Activated T-helper 1 cell treated with anti-CD3 and anti-CD28 coated beads, Interleukin-12 subunit alpha, Interleukin-12 subunit beta, Interleukin-2, Interleukin-4 antibody, amounts not matched to agents 30 ng/mL and 10 ng/mL and 1 ng/mL, durations not matched to agents 14 hours and 24 hours and 36 hours (primary cell): ENCODE data around the gene PVALB. TPM values are rescaled to one million over a fixed set of nuclear protein-coding genes. Genes with fewer than 3 reads are reported as not detected.

ENCODE experiments used
- DNase-seq: peaks from one replicate; pipeline ENCODE4 v3.0.0; 2021; ENCODE audit warnings: low spot score
- H3K27ac Mint-ChIP-seq: one replicate; pipeline ENCODE4 v1.8.0; 2021; ENCODE audit warnings: mild to moderate bottlenecking, mixed read lengths
- H3K27me3 Mint-ChIP-seq: one replicate; pipeline ENCODE4 v1.8.0; 2022; ENCODE audit warnings: mild to moderate bottlenecking, moderate library complexity, mixed read lengths; ENCODE audit not compliant: insufficient read depth
- H3K36me3 Mint-ChIP-seq: one replicate; pipeline ENCODE4 v1.8.0; 2021; ENCODE audit warnings: low read depth, mixed read lengths
- H3K4me1 Mint-ChIP-seq: one replicate; pipeline ENCODE4 v1.8.0; 2021; ENCODE audit warnings: low read depth, mixed read lengths
- H3K4me3 Mint-ChIP-seq: one replicate; pipeline ENCODE4 v1.8.0; 2021; ENCODE audit warnings: mild to moderate bottlenecking, moderate library complexity, mixed read lengths
- H3K9me3 Mint-ChIP-seq: one replicate; pipeline ENCODE4 v1.8.0; 2021; ENCODE audit warnings: mixed read lengths
- intact Hi-C: fragments of 100-400 bp; cut with micrococcal nuclease; formaldehyde crosslinking; loops from one replicate; pipeline ENCODE4 v1.15.1; 2024
- total RNA-seq: library from RNA; stranded (reverse); gene quantifications from 2 replicates; pipeline ENCODE4 v1.2.3, GENCODE V29; 2022

PVALB gene
- total RNA-seq: not detected in 2 replicates

- DNase-seq: no peak
- Mint-ChIP-seq H3K9me3 (no peaks in the 10 kb centered on the region), H3K4me1 (no peaks in the 10 kb centered on the region), H3K4me3 (peak within 1 kb of the TSS; percentile 26), H3K36me3 (no peaks in the 10 kb centered on the region), H3K27me3 (peaks cover 45% of the 10 kb centered on the region), H3K27ac (no peak within 1 kb of the TSS)
- intact Hi-C loops: no loop called here
Measured at GRCh38 chr22:36816636-36817524, at the start of gene PVALB. Gene PVALB (minus strand): TSS chr22:36817035. CDS start chr22:36817005, 30 bp downstream.

GRCh38 chr22:36865346-36865745, 48.5 kb upstream of the PVALB start:
- Mint-ChIP-seq H3K27me3 (no peaks in the 10 kb centered on the region), H3K9me3 (no peaks in the 10 kb centered on the region), H3K36me3 (peaks cover 26% of the 10 kb centered on the region), H3K4me3 (no peak overlapping the region), H3K4me1 (peaks cover 56% of the 10 kb centered on the region), H3K27ac (peak overlapping the region; percentile 53)
- intact Hi-C loops: no loop called here
- no peak for DNase-seq

GRCh38 chr22:36864454-36865215, 47.8 kb upstream of the PVALB start:
- Mint-ChIP-seq H3K9me3 (no peaks in the 10 kb centered on the region), H3K27ac (peak overlapping the region; percentile 53), H3K27me3 (no peaks in the 10 kb centered on the region), H3K4me1 (peaks cover 63% of the 10 kb centered on the region), H3K36me3 (peaks cover 26% of the 10 kb centered on the region), H3K4me3 (no peak overlapping the region)
- intact Hi-C loops: no loop called here
- no peak for DNase-seq

- H3K27me3 Mint-ChIP-seq: no peaks in the 10 kb centered on the region
- H3K4me1 Mint-ChIP-seq: peaks cover 68% of the 10 kb centered on the region
- intact Hi-C loops: no loop called here
- no peak overlapping the region for H3K4me3 Mint-ChIP-seq
- no peaks in the 10 kb centered on the region for H3K9me3 Mint-ChIP-seq
- no peak for DNase-seq
- peaks cover 24% of the 10 kb centered on the region for H3K36me3 Mint-ChIP-seq
- no peak overlapping the region for H3K27ac Mint-ChIP-seq
Measured at GRCh38 chr22:36863979-36864378, 47.1 kb upstream of the PVALB start.

GRCh38 chr22:36863281-36863680, 46.4 kb upstream of the PVALB start:
- no peak overlapping the region for H3K4me3 Mint-ChIP-seq
- H3K9me3 Mint-ChIP-seq: no peaks in the 10 kb centered on the region
- no peaks in the 10 kb centered on the region for H3K27me3 Mint-ChIP-seq
- intact Hi-C loops: no loop called here
- peaks cover 24% of the 10 kb centered on the region for H3K36me3 Mint-ChIP-seq
- H3K27ac Mint-ChIP-seq: peak overlapping the region; percentile 25
- no peak for DNase-seq
- peaks cover 74% of the 10 kb centered on the region for H3K4me1 Mint-ChIP-seq

GRCh38 chr22:36862251-36863242, 45.7 kb upstream of the PVALB start:
- peaks cover 81% of the 10 kb centered on the region for H3K4me1 Mint-ChIP-seq
- peaks cover 24% of the 10 kb centered on the region for H3K36me3 Mint-ChIP-seq
- H3K4me3 Mint-ChIP-seq: peak overlapping the region; percentile 79
- H3K27ac Mint-ChIP-seq: peak overlapping the region; percentile 98
- no peaks in the 10 kb centered on the region for H3K27me3 Mint-ChIP-seq
- intact Hi-C loops: no loop called here
- no peak for DNase-seq
- H3K9me3 Mint-ChIP-seq: no peaks in the 10 kb centered on the region

- Mint-ChIP-seq H3K9me3 (no peaks in the 10 kb centered on the region), H3K27ac (peak within 1 kb of the TSS; percentile 98), H3K4me1 (peaks cover 86% of the 10 kb centered on the region)
Measured at GRCh38 chr22:36860821-36861659, 44.2 kb upstream of the PVALB start, which contains the start of gene NCF4. Gene NCF4 (plus strand): TSS chr22:36861006. CDS start chr22:36861172, 166 bp downstream.

GRCh38 chr22:36860438-36860820, 43.6 kb upstream of the PVALB start:
- intact Hi-C loops: loop anchor here (2.0 kb wide), 1 partner anchor 302 kb away; no protein-coding TSS in a partner anchor
- Mint-ChIP-seq H3K9me3 (no peaks in the 10 kb centered on the region), H3K27me3 (no peaks in the 10 kb centered on the region), H3K4me3 (peak overlapping the region; percentile 79), H3K4me1 (peaks cover 83% of the 10 kb centered on the region), H3K36me3 (peaks cover 9% of the 10 kb centered on the region), H3K27ac (peak overlapping the region; percentile 98)
- DNase-seq: no peak

More at GRCh38 chr22:36860821-36861659, 44.2 kb upstream of the PVALB start, which contains the start of gene NCF4:
- DNase-seq: peak; percentile 59
- intact Hi-C loops: loop anchor here (1.0 to 2.0 kb wide), 3 partner anchors 13 to 302 kb away; no protein-coding TSS in a partner anchor
- H3K4me3 Mint-ChIP-seq: peak within 1 kb of the TSS; percentile 79
- H3K36me3 Mint-ChIP-seq: peaks cover 13% of the 10 kb centered on the region
- H3K27me3 Mint-ChIP-seq: no peaks in the 10 kb centered on the region

- Mint-ChIP-seq H3K9me3 (no peaks in the 10 kb centered on the region), H3K27ac (peak overlapping the region; percentile 98), H3K36me3 (peaks cover 5% of the 10 kb centered on the region), H3K4me1 (peaks cover 79% of the 10 kb centered on the region), H3K4me3 (peak overlapping the region; percentile 79), H3K27me3 (no peaks in the 10 kb centered on the region)
- DNase-seq: no peak
- intact Hi-C loops: loop anchor here (2.0 kb wide), 1 partner anchor 303 kb away; no protein-coding TSS in a partner anchor
Measured at GRCh38 chr22:36860017-36860416, 43.2 kb upstream of the PVALB start.

- peak overlapping the region; percentile 53 for H3K27ac Mint-ChIP-seq
- intact Hi-C loops: loop anchor here (5.0 kb wide), 1 partner anchor 43 kb away; no protein-coding TSS in a partner anchor
- peaks cover 70% of the 10 kb centered on the region for H3K4me1 Mint-ChIP-seq
- H3K27me3 Mint-ChIP-seq: no peaks in the 10 kb centered on the region
- H3K4me3 Mint-ChIP-seq: no peak overlapping the region
- DNase-seq: no peak
- H3K36me3 Mint-ChIP-seq: no peaks in the 10 kb centered on the region
- H3K9me3 Mint-ChIP-seq: no peaks in the 10 kb centered on the region
Measured at GRCh38 chr22:36858966-36859365, 42.1 kb upstream of the PVALB start.

GRCh38 chr22:36858156-36858555, 41.3 kb upstream of the PVALB start:
- Mint-ChIP-seq H3K4me1 (peaks cover 68% of the 10 kb centered on the region), H3K27me3 (no peaks in the 10 kb centered on the region), H3K36me3 (no peaks in the 10 kb centered on the region), H3K4me3 (no peak overlapping the region), H3K27ac (no peak overlapping the region), H3K9me3 (no peaks in the 10 kb centered on the region)
- no peak for DNase-seq
- intact Hi-C loops: loop anchor here (5.0 kb wide), 1 partner anchor 44 kb away; no protein-coding TSS in a partner anchor
